Measurements from ENCODE around the gene CALML6. TPM values are rescaled to one million over a fixed set of nuclear protein-coding genes. Genes with fewer than 3 reads are reported as not detected.

CALML6 gene
- total RNA-seq, 1 experiment from 2014 or later, result 0.28 TPM

GRCh38 chr1:1918901-1919303 is 3.8 kb downstream of the CALML6 start, which contains the start of gene TMEM52:
TSS of gene TMEM52 (minus strand) at chr1:1919279. CDS start at chr1:1919265, 14 bp downstream.
- ChIA-PET POLR2A (ENCODE audit: low non-redundant PET) (no interaction called here), CTCF (no interaction called here)
- DNase-seq (ENCODE audit: low spot score), result no peak
- Histone ChIP-seq H3K4me3 (ENCODE audit: low read depth, low read length, poor library complexity, severe bottlenecking) (peak within 1 kb of the TSS; percentile 62), H3K27ac (ENCODE audit: low read depth, low read length, poor library complexity, severe bottlenecking) (peak within 1 kb of the TSS; percentile 65), H3K36me3 (ENCODE audit: insufficient read depth, low read length, poor library complexity, severe bottlenecking) (no peaks in the 10 kb centered on the region), H3K9me3 (ENCODE audit: low read depth, low read length, poor library complexity, severe bottlenecking) (no peaks in the 10 kb centered on the region), H3K4me1 (ENCODE audit: insufficient read depth, low read length, poor library complexity, severe bottlenecking) (peaks cover 13% of the 10 kb centered on the region), H3K27me3 (replicated peaks; ENCODE audit: insufficient read depth, low read depth, low read length, poor library complexity) (no peaks in the 10 kb centered on the region)
- TF ChIP-seq EZH2 (IDR thresholded peaks at IDR 0.05; ENCODE audit: borderline replicate concordance, low read depth, low read length, poor library complexity, severe bottlenecking) (no peak), CTCF (conservative IDR thresholded peaks at IDR 0.05; ENCODE audit: low read depth, low read length) (no peak)
- intact Hi-C loops (cut with micrococcal nuclease; ENCODE audit: unreplicated experiment), result no loop called here
- BruUV-seq (replicated peaks), result no TSS peak

GRCh38 chr1:1919304-1920056 is 4.4 kb downstream of the CALML6 start:
- Histone ChIP-seq H3K36me3 (ENCODE audit: insufficient read depth, low read length, poor library complexity, severe bottlenecking) (no peaks in the 10 kb centered on the region), H3K4me3 (ENCODE audit: low read depth, low read length, poor library complexity, severe bottlenecking) (peak overlapping the region; percentile 62), H3K4me1 (ENCODE audit: insufficient read depth, low read length, poor library complexity, severe bottlenecking) (peaks cover 13% of the 10 kb centered on the region), H3K27ac (ENCODE audit: low read depth, low read length, poor library complexity, severe bottlenecking) (peak overlapping the region; percentile 65), H3K27me3 (replicated peaks; ENCODE audit: insufficient read depth, low read depth, low read length, poor library complexity) (no peaks in the 10 kb centered on the region), H3K9me3 (ENCODE audit: low read depth, low read length, poor library complexity, severe bottlenecking) (no peaks in the 10 kb centered on the region)
- no TSS peak for BruUV-seq (replicated peaks)
- DNase-seq (ENCODE audit: low spot score), result peak; percentile 99
- ChIA-PET CTCF (no interaction called here), POLR2A (ENCODE audit: low non-redundant PET) (no interaction called here)
- intact Hi-C loops (cut with micrococcal nuclease; ENCODE audit: unreplicated experiment), result no loop called here
- TF ChIP-seq EZH2 (IDR thresholded peaks at IDR 0.05; ENCODE audit: borderline replicate concordance, low read depth, low read length, poor library complexity, severe bottlenecking) (no peak), CTCF (conservative IDR thresholded peaks at IDR 0.05; ENCODE audit: low read depth, low read length) (no peak)

- BruUV-seq (replicated peaks), result no TSS peak
- Histone ChIP-seq H3K9me3 (ENCODE audit: low read depth, low read length, poor library complexity, severe bottlenecking) (no peaks in the 10 kb centered on the region), H3K4me1 (ENCODE audit: insufficient read depth, low read length, poor library complexity, severe bottlenecking) (peaks cover 13% of the 10 kb centered on the region), H3K27ac (ENCODE audit: low read depth, low read length, poor library complexity, severe bottlenecking) (peak overlapping the region; percentile 50), H3K27me3 (replicated peaks; ENCODE audit: insufficient read depth, low read depth, low read length, poor library complexity) (no peaks in the 10 kb centered on the region), H3K36me3 (ENCODE audit: insufficient read depth, low read length, poor library complexity, severe bottlenecking) (no peaks in the 10 kb centered on the region), H3K4me3 (ENCODE audit: low read depth, low read length, poor library complexity, severe bottlenecking) (peak overlapping the region; percentile 30)
- TF ChIP-seq CTCF (conservative IDR thresholded peaks at IDR 0.05; ENCODE audit: low read depth, low read length), result no peak
- TF ChIP-seq EZH2 (IDR thresholded peaks at IDR 0.05; ENCODE audit: borderline replicate concordance, low read depth, low read length, poor library complexity, severe bottlenecking), result no peak
- POLR2A ChIA-PET (ENCODE audit: low non-redundant PET), result no interaction called here
- intact Hi-C loops (cut with micrococcal nuclease; ENCODE audit: unreplicated experiment), result no loop called here
- CTCF ChIA-PET, result no interaction called here
- DNase-seq (ENCODE audit: low spot score), result no peak
Observed at GRCh38 chr1:1920057-1920607, 5.1 kb downstream of the CALML6 start.
